ENCODE data around the gene HNRNPA3.
A peak's percentile ranks its signal among the peaks of the same experiment; 100 is the strongest.
"Not testable (repeated sequence)": the region's sequence is repeated elsewhere in the genome, so short reads cannot be mapped to it uniquely, and the experiment has no call there.

The HNRNPA3 gene

DNA sequence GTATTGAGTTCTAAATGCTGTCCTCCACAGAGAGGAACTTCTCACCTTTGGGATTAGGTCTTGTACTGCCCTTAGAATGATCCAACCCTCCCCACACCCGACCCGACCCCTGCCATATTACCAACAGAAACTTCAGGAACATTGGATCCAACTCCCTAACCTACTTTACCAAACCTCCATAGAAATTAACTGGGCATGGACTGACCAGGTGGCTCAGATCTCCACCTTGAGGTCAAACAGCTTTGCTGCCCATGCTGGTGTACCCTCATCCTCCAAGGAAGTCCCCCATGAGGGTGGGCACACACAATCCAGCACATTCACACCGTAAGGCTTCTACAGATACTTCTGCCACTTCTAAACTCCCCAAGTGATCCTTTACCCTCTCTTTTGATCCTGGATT lies 30.5 kb downstream of the HNRNPA3 start:
- TF ChIP-seq, protein P1, sequence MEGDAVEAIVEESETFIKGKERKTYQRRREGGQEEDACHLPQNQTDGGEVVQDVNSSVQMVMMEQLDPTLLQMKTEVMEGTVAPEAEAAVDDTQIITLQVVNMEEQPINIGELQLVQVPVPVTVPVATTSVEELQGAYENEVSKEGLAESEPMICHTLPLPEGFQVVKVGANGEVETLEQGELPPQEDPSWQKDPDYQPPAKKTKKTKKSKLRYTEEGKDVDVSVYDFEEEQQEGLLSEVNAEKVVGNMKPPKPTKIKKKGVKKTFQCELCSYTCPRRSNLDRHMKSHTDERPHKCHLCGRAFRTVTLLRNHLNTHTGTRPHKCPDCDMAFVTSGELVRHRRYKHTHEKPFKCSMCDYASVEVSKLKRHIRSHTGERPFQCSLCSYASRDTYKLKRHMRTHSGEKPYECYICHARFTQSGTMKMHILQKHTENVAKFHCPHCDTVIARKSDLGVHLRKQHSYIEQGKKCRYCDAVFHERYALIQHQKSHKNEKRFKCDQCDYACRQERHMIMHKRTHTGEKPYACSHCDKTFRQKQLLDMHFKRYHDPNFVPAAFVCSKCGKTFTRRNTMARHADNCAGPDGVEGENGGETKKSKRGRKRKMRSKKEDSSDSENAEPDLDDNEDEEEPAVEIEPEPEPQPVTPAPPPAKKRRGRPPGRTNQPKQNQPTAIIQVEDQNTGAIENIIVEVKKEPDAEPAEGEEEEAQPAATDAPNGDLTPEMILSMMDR (IDR thresholded peaks at IDR 0.05; ENCODE audit: control insufficient read depth, insufficient read depth, low read depth, low read length, missing control alignments) = no peak
- DNase-seq (ENCODE audit: low read depth) = no peak
- H3K4me3 ChIP-seq (ENCODE audit: control insufficient read depth, low read depth, low read length) = no peak overlapping the region

DNA sequence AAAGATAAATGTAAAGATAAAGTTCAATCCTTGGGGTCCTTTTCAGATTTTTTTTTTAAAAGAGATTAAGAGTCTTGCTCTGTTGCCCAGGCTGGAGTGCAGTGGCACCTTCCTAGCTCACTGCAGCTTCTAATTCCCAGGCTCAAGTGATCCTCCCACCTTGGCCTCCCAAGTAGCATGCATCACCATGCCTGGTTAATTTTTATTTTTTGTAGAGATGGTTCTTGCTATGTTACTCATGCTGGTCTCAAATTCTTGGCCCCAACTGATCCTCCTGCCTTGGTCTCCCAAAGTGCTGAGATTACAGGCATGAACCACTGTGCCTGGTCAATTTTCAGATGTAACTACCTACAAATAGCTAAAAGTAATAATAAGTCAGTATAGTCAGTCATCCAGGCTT lies 30.9 kb downstream of the HNRNPA3 start:
- no peak overlapping the region for H3K4me3 ChIP-seq (ENCODE audit: control insufficient read depth, low read depth, low read length)
- TF ChIP-seq, protein P1 (IDR thresholded peaks at IDR 0.05; ENCODE audit: control insufficient read depth, insufficient read depth, low read depth, low read length, missing control alignments) = no peak
- DNase-seq (ENCODE audit: low read depth) = no peak

DNA sequence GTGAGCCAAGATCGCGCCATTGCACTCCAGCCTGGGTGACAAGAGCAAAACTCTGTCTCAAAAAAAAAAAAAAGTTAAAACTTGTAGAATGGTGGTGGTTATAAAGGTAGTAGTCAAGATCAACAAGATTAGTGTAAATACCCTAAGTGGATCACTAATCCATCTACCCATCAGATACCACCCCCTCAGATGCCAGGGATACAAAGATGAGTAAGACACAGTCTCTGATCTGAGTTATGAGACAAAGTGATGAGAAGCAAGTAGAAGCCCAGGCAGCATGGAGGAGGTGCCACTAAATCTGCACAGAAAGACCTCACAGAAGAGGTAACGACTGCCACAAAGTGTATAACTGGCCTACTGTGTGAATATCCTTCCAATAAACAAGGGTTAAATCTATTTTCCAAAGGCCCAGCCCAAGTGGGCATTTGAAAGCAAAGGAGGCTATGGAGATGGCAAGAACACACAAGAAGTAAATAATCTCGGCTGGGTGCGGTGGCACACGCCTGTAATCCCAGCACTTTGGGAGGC lies 31.7 kb downstream of the HNRNPA3 start:
- TF ChIP-seq, protein P1 (IDR thresholded peaks at IDR 0.05; ENCODE audit: control insufficient read depth, insufficient read depth, low read depth, low read length, missing control alignments) = no peak
- H3K4me3 ChIP-seq (ENCODE audit: control insufficient read depth, low read depth, low read length) = no peak overlapping the region
- no peak for DNase-seq (ENCODE audit: low read depth)

DNA sequence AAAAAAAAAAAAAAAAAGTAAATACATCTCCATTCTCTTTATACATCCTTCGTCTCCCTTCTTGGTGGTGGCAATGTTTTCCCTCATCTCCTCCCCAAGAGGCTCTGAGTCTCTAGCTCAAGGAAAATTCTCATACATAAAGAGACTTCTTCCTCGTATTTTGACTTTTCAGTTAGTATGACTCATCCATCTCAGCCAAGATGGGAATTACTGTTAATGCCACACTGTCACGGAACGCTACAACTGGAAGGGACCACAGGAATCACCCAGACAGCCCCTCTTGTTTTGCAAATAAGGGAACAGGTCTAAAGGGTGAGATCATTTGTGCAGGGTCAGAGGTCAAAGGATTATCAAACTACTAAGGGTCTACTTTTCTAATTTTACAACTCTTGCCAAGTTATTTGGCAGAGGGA lies 32.4 kb downstream of the HNRNPA3 start:
- TF ChIP-seq, protein P1 (IDR thresholded peaks at IDR 0.05; ENCODE audit: control insufficient read depth, insufficient read depth, low read depth, low read length, missing control alignments) = no peak
- peak; percentile 66 for DNase-seq (ENCODE audit: low read depth)
- H3K4me3 ChIP-seq (ENCODE audit: control insufficient read depth, low read depth, low read length) = no peak overlapping the region

DNA sequence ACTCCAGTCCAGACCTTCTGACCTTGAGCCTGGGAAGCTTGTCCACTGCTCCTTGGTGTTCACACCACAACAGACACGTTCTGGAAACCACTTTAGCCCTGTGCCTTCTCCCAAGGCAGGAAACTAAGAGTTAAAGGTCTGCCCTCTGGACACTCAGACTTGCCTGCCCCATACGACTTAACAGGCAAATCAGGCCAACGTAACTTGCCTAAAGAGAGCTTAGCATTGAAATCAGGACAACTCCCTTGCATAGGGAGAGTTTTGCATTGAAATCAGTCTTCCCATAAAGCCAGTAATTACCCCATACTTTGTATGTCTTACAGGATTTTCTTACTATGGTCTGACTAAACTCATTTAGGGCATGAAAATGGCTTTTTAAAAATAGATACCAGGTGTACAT lies 33.4 kb downstream of the HNRNPA3 start:
- TF ChIP-seq, protein P1 (IDR thresholded peaks at IDR 0.05; ENCODE audit: control insufficient read depth, insufficient read depth, low read depth, low read length, missing control alignments) = no peak
- no peak for DNase-seq (ENCODE audit: low read depth)
- no peak overlapping the region for H3K4me3 ChIP-seq (ENCODE audit: control insufficient read depth, low read depth, low read length)

DNA sequence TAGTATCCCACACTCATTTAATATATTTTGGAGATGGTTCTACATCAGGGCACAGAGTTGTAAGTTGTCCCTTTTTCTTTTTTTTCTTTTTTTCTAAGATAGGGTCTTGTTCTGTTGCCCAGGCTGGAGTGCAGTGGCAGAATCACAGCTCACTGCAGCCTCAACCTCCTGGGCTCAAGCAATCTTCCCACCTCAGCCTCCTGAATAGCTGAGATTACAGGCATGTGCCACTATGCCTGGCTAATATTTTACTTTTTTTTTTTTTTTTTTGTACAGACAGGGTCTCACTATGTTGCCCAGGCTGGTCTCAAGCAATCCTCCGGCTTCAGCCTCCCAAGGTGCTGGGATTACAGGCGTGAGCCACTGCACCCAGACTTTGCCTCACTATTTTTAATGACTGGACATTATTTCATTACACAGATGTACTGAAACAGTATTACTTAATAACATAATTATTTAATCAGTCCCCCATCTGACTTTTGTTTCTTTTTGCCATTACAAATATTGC lies 34.0 kb downstream of the HNRNPA3 start:
- not testable (repeated sequence) for H3K4me3 ChIP-seq (ENCODE audit: control insufficient read depth, low read depth, low read length); DNase-seq (ENCODE audit: low read depth)

DNA sequence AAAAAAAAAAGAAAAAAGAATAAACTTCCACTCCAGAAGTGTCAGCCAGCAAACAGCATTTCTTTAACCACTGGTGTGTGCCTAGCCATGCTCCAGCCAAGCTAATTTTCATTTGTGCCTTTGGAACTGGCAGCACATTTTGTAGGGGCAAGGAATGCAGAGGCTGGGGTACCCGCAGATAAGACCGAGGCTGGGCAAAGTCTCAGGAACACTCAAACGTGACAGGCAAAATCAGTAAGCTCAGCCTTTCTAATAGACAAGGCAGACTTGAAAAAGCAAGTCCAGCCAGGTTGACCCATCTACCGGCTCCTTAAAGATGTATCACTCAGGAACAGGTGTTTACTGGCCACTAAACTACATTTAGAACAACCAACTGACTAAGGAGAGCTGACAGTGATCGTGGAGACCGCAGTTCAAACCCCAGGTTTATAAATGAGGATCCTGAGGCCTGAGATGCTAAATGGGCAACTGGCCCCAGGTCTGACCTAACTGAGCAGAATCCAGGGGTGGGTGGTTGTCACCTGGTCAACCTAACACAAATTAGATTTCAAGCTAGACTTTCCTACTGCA lies 35.2 kb downstream of the HNRNPA3 start:
- H3K4me3 ChIP-seq (ENCODE audit: control insufficient read depth, low read depth, low read length) = no peak overlapping the region
- TF ChIP-seq, protein P1 (IDR thresholded peaks at IDR 0.05; ENCODE audit: control insufficient read depth, insufficient read depth, low read depth, low read length, missing control alignments) = no peak
- no peak for DNase-seq (ENCODE audit: low read depth)
